ENCODE measurements around the gene FTSJ1.
A peak's percentile ranks its signal among the peaks of the same experiment; 100 is the strongest.

Gene FTSJ1

DNA sequence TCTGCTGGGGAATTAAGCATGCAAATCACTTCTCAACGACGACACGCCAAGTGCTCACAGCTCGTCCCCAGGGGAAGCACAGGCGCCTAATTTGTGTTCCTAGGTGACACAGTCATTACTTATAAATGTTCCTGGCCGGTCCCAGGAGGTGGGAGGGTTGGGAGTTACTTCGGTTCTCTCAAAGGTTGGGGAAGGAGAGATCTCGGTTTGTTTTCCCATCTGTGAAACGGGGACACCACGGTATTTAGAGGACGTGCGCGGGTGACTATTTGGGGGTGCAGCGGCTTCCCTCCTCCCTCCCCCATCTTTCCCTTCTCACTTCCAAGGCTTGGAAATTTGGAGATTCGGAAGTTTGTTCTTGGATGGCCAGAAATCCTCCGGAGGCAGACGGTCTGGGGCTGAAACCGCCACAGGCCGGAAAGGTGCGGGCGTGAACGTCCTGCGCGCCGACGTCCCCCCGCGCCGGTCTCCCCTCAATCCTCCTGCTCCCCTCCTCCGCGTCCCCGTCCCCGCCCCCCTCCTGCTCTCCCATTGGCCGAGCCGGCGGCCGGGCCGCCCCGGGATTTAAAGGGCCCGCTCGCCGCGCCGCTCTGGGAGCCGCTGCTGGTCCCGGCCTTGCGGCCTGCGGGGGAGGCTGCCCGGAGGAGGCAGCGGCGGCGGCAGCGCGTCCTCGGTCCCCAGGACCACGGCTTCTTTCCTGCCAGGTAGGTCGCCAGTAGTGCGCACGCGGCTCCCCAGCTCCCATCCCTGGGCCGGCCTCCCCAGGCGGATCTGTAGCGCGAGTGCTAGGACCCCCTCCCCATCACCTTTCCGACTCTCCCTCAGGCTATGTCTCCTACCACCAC is 32.6 kb downstream of the FTSJ1 start, which contains the start of gene PORCN:
Gene PORCN (plus strand): TSS at position 593 of the 845 bp plus-strand sequence. CDS start 829 bp downstream, outside the sequence.
- Histone ChIP-seq H3K79me2 (ENCODE audit: insufficient read depth, low read length) (no peaks in the 10 kb centered on the region), H3K27ac (ENCODE audit: low read depth, low read length) (peak within 1 kb of the TSS; percentile 49; the same call in 1 of the 2 replicates), H3K4me2 (ENCODE audit: low read depth, low read length, poor library complexity, severe bottlenecking) (peak within 1 kb of the TSS; percentile 66), H3F3A (ENCODE audit: insufficient read depth) (no peaks in the 10 kb centered on the region; the same call in 1 of the 2 replicates), H3K9ac (ENCODE audit: low read length) (peak within 1 kb of the TSS; percentile 81), H3K36me3 (ENCODE audit: low read length) (no peaks in the 10 kb centered on the region), H3K4me3 (ENCODE audit: insufficient read depth, low read length, poor library complexity, severe bottlenecking) (peak within 1 kb of the TSS; percentile 71), H3K9me3 (ENCODE audit: insufficient read depth, low read length) (no peaks in the 10 kb centered on the region), H2AFZ (ENCODE audit: low read depth, low read length, severe bottlenecking) (peak within 1 kb of the TSS; percentile 91), H4K20me1 (ENCODE audit: low read depth, low read length) (no peaks in the 10 kb centered on the region), H3K9me2 (replicated peaks; ENCODE audit: insufficient read depth, low read length) (no peaks in the 10 kb centered on the region), H3K27me3 (ENCODE audit: low read length) (no peaks in the 10 kb centered on the region)
- no peak for TF ChIP-seq EZH2phosphoT487 (conservative IDR thresholded peaks at IDR 0.05; ENCODE audit: low read length)
- TF ChIP-seq, protein P1, sequence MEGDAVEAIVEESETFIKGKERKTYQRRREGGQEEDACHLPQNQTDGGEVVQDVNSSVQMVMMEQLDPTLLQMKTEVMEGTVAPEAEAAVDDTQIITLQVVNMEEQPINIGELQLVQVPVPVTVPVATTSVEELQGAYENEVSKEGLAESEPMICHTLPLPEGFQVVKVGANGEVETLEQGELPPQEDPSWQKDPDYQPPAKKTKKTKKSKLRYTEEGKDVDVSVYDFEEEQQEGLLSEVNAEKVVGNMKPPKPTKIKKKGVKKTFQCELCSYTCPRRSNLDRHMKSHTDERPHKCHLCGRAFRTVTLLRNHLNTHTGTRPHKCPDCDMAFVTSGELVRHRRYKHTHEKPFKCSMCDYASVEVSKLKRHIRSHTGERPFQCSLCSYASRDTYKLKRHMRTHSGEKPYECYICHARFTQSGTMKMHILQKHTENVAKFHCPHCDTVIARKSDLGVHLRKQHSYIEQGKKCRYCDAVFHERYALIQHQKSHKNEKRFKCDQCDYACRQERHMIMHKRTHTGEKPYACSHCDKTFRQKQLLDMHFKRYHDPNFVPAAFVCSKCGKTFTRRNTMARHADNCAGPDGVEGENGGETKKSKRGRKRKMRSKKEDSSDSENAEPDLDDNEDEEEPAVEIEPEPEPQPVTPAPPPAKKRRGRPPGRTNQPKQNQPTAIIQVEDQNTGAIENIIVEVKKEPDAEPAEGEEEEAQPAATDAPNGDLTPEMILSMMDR (IDR thresholded peaks at IDR 0.05; ENCODE audit: insufficient read depth, low read length, poor library complexity, severe bottlenecking) = no peak

DNA sequence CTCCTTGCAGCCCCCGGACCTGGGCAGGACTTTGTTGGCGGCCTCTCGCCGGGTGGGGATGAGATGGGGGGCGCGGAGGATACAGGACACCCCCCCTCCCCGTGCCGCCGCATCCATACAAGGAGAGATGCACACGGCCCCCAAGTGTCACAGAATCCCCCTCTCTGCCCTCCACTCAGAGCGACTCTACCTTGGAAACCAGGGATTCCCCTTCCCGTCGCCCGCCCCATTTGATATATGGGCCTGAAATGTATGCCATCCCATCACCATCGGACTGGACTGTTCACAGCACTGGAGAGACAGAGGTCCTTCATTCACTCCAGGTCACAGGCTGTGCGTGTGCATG is 33.2 kb downstream of the FTSJ1 start:
- Histone ChIP-seq H3K27ac (ENCODE audit: low read depth, low read length) (no peak overlapping the region), H3K27me3 (ENCODE audit: low read length) (no peaks in the 10 kb centered on the region), H3K9ac (ENCODE audit: low read length) (peak overlapping the region; percentile 81), H3K9me3 (ENCODE audit: insufficient read depth, low read length) (no peaks in the 10 kb centered on the region), H3K79me2 (ENCODE audit: insufficient read depth, low read length) (no peaks in the 10 kb centered on the region), H4K20me1 (ENCODE audit: low read depth, low read length) (no peaks in the 10 kb centered on the region), H3K36me3 (ENCODE audit: low read length) (no peaks in the 10 kb centered on the region), H3F3A (ENCODE audit: insufficient read depth) (no peaks in the 10 kb centered on the region; the same call in 1 of the 2 replicates), H3K4me2 (ENCODE audit: low read depth, low read length, poor library complexity, severe bottlenecking) (peak overlapping the region; percentile 66), H3K9me2 (replicated peaks; ENCODE audit: insufficient read depth, low read length) (no peaks in the 10 kb centered on the region), H2AFZ (ENCODE audit: low read depth, low read length, severe bottlenecking) (peak overlapping the region; percentile 91), H3K4me3 (ENCODE audit: insufficient read depth, low read length, poor library complexity, severe bottlenecking) (peak overlapping the region; percentile 71)
- TF ChIP-seq, protein P1 (IDR thresholded peaks at IDR 0.05; ENCODE audit: insufficient read depth, low read length, poor library complexity, severe bottlenecking) = no peak
- TF ChIP-seq EZH2phosphoT487 (conservative IDR thresholded peaks at IDR 0.05; ENCODE audit: low read length) = no peak

DNA sequence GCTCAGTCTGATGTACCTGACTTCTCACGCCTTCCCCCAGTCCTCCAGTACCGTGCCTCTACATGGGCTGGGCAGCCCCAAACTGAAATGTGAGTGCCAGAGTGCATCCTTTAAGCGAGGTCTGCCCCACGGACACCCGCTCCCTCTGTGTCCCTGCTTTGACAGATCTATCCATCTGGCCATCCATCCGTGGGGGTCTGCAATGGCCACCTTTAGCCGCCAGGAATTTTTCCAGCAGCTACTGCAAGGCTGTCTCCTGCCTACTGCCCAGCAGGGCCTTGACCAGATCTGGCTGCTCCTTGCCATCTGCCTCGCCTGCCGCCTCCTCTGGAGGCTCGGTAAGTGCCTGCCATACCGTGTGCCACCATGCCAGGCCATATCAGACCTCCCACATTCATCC is 33.6 kb downstream of the FTSJ1 start:
- H3K4me2 ChIP-seq (ENCODE audit: low read depth, low read length, poor library complexity, severe bottlenecking) = peak overlapping the region; percentile 66

More for the DNA sequence above, 33.6 kb downstream of the FTSJ1 start:
- H3K9me3 ChIP-seq (ENCODE audit: insufficient read depth, low read length) = no peaks in the 10 kb centered on the region
- no peaks in the 10 kb centered on the region for H3K9me2 ChIP-seq (replicated peaks; ENCODE audit: insufficient read depth, low read length)
- H3K79me2 ChIP-seq (ENCODE audit: insufficient read depth, low read length) = no peaks in the 10 kb centered on the region
- H3K27ac ChIP-seq (ENCODE audit: low read depth, low read length) = no peak overlapping the region
- no peak for TF ChIP-seq EZH2phosphoT487 (conservative IDR thresholded peaks at IDR 0.05; ENCODE audit: low read length)
- TF ChIP-seq, protein P1 (IDR thresholded peaks at IDR 0.05; ENCODE audit: insufficient read depth, low read length, poor library complexity, severe bottlenecking) = no peak
- no peaks in the 10 kb centered on the region for H3K27me3 ChIP-seq (ENCODE audit: low read length)
- H3K36me3 ChIP-seq (ENCODE audit: low read length) = no peaks in the 10 kb centered on the region
- no peaks in the 10 kb centered on the region; the same call in 1 of the 2 replicates for H3F3A ChIP-seq (ENCODE audit: insufficient read depth)
- H4K20me1 ChIP-seq (ENCODE audit: low read depth, low read length) = no peaks in the 10 kb centered on the region
- H2AFZ ChIP-seq (ENCODE audit: low read depth, low read length, severe bottlenecking) = no peak overlapping the region
- peak overlapping the region; percentile 71 for H3K4me3 ChIP-seq (ENCODE audit: insufficient read depth, low read length, poor library complexity, severe bottlenecking)
- H3K9ac ChIP-seq (ENCODE audit: low read length) = peak overlapping the region; percentile 81

All from SU-DHL-6 (cell line).